Measurements from ENCODE around the gene FAM110C.
A peak's percentile ranks its signal among the peaks of the same experiment; 100 is the strongest.

DNA sequence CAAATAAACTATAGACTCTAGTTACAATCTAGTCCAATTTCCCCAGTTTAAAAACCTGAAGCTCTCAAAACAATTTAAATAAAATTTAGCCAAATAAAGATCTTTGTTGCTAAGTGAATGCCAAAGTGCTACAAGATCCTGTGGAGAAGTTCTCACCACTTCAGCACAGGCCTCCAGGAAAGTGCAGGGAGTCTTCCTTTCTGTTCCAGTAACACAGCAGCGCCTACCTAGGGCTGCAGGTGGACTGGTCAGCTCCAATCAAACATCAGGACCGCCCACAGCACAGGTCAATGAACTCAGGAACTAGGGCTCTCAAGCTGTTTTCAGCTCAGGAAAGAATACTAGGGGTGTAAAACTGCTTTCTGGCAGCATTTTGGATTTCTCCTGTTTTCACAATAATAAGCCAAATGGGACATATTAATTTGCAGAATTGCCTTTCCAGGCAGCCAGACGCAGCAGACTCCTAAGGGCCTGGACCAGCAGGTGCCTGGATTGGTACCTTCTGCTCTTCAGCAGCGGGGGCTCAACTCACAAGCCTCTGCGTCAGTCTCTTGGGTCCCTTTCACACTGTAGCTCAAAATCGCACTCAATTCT lies 1.5 kb downstream of the FAM110C start:
- TF ChIP-seq, protein P1, sequence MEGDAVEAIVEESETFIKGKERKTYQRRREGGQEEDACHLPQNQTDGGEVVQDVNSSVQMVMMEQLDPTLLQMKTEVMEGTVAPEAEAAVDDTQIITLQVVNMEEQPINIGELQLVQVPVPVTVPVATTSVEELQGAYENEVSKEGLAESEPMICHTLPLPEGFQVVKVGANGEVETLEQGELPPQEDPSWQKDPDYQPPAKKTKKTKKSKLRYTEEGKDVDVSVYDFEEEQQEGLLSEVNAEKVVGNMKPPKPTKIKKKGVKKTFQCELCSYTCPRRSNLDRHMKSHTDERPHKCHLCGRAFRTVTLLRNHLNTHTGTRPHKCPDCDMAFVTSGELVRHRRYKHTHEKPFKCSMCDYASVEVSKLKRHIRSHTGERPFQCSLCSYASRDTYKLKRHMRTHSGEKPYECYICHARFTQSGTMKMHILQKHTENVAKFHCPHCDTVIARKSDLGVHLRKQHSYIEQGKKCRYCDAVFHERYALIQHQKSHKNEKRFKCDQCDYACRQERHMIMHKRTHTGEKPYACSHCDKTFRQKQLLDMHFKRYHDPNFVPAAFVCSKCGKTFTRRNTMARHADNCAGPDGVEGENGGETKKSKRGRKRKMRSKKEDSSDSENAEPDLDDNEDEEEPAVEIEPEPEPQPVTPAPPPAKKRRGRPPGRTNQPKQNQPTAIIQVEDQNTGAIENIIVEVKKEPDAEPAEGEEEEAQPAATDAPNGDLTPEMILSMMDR (IDR thresholded peaks at IDR 0.05), result peak in 2 of 6 experiments; percentile 4 to 15
- TF ChIP-seq POLR2A (IDR thresholded peaks at IDR 0.05), result peak; percentile 31 to 78
